ENCODE results near the gene CBLB.

The CBLB gene

GRCh38 chr3:105759442-105760078 lies 109.3 kb downstream of the CBLB start (continued):
- no peak for TF ChIP-seq ZBTB11 (tag by site-specific recombination; conservative IDR thresholded peaks at IDR 0.05; ENCODE audit: low read depth)
- no peak for TF ChIP-seq ZNF664 (tag by site-specific recombination; IDR thresholded peaks at IDR 0.05)
- no peak for TF ChIP-seq ZNF416 (tag by site-specific recombination; IDR thresholded peaks at IDR 0.05)
- TF ChIP-seq ZFP41 (tag by site-specific recombination; IDR thresholded peaks at IDR 0.05; ENCODE audit: borderline replicate concordance): no peak
- no peak for TF ChIP-seq ZNF426 (tag by site-specific recombination; IDR thresholded peaks at IDR 0.05)

- Histone ChIP-seq H3K27ac (ENCODE audit: extremely low read depth, low read depth, low read length) (no peak overlapping the region), H3K36me3 (ENCODE audit: control insufficient read depth in 2 of 2, insufficient read depth in 1 of 2, low read length in 2 of 2) (no peaks in the 10 kb centered on the region), H3K9me3 (ENCODE audit: control insufficient read depth, insufficient read depth, low read depth, low read length) (no peaks in the 10 kb centered on the region; the same call in 1 of the 2 replicates), H3K4me1 (ENCODE audit: control insufficient read depth, insufficient read depth, low read length) (no peaks in the 10 kb centered on the region), H3K4me3 (ENCODE audit: low read depth, low read length) (no peak overlapping the region)
- CTCF ChIA-PET: no interaction called here
- TF ChIP-seq ZNF112 (tag by site-specific recombination; IDR thresholded peaks at IDR 0.05): no peak
- TF ChIP-seq ZXDB (tag by site-specific recombination; IDR thresholded peaks at IDR 0.05): no peak
- no peak for TF ChIP-seq ZIC2 (tag by site-specific recombination; IDR thresholded peaks at IDR 0.05)
- no peak for TF ChIP-seq ZNF19 (tag by site-specific recombination; IDR thresholded peaks at IDR 0.05; ENCODE audit: low read depth)
- TF ChIP-seq ZNF488 (tag by site-specific recombination; IDR thresholded peaks at IDR 0.05): no peak
- TF ChIP-seq ATF2 (tag by site-specific recombination; IDR thresholded peaks at IDR 0.05; ENCODE audit: low read depth): no peak
- TF ChIP-seq ZNF362 (tag by site-specific recombination; IDR thresholded peaks at IDR 0.05): no peak
- TF ChIP-seq GLIS1 (tag by site-specific recombination; IDR thresholded peaks at IDR 0.05): no peak
- TF ChIP-seq ZNF560 (tag by site-specific recombination; IDR thresholded peaks at IDR 0.05; ENCODE audit: borderline replicate concordance): no peak
- TF ChIP-seq GFI1B (tag by site-specific recombination; IDR thresholded peaks at IDR 0.05): no peak
- no peak for TF ChIP-seq ZBTB20 (tag by site-specific recombination; IDR thresholded peaks at IDR 0.05)
- no peak for TF ChIP-seq GLI2 (tag by site-specific recombination; IDR thresholded peaks at IDR 0.05; ENCODE audit: borderline replicate concordance, low read depth)
- TF ChIP-seq ZNF658 (tag by site-specific recombination; IDR thresholded peaks at IDR 0.05): no peak
- TF ChIP-seq ZFP41 (tag by site-specific recombination; IDR thresholded peaks at IDR 0.05; ENCODE audit: borderline replicate concordance): no peak
- no peak for TF ChIP-seq ZNF10 (tag by site-specific recombination; IDR thresholded peaks at IDR 0.05)
- no peak for TF ChIP-seq ZNF335 (tag by site-specific recombination; conservative IDR thresholded peaks at IDR 0.05)
- TF ChIP-seq ZNF121 (tag by site-specific recombination; IDR thresholded peaks at IDR 0.05): no peak
- POLR2A ChIA-PET: no interaction called here
Observed at GRCh38 chr3:105758451-105758850, 110.4 kb downstream of the CBLB start.

All from HEK293 (cell line).